ENCODE results near the gene ENPEP. TPM values are rescaled to one million over a fixed set of nuclear protein-coding genes. Genes with fewer than 3 reads are reported as not detected.

ENPEP gene
- total RNA-seq, 6 experiments from 2014 or later, result 15.5 to 28.7 (median 24.7) TPM

DNA sequence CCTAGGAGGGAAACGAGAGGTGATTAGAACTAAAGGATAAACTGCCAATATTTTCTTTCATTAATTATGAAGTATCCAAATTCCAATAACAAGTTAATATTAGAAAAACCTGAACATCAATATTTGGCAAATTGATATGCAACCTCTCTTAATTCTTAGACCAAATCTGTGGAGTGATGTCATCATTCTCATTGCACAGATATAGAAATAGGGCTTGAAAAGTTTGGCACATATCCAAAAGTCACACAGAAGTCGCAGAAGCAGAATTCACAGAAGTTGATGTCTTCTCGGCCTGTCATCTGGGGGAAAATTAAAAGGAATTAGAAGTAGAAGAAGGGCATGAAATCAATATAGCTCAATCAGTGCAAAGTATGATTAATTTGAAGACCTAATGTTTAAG lies 36.9 kb downstream of the ENPEP start:
- TF ChIP-seq POLR2A (IDR thresholded peaks at IDR 0.05), result no peak
- TF ChIP-seq, protein P1, sequence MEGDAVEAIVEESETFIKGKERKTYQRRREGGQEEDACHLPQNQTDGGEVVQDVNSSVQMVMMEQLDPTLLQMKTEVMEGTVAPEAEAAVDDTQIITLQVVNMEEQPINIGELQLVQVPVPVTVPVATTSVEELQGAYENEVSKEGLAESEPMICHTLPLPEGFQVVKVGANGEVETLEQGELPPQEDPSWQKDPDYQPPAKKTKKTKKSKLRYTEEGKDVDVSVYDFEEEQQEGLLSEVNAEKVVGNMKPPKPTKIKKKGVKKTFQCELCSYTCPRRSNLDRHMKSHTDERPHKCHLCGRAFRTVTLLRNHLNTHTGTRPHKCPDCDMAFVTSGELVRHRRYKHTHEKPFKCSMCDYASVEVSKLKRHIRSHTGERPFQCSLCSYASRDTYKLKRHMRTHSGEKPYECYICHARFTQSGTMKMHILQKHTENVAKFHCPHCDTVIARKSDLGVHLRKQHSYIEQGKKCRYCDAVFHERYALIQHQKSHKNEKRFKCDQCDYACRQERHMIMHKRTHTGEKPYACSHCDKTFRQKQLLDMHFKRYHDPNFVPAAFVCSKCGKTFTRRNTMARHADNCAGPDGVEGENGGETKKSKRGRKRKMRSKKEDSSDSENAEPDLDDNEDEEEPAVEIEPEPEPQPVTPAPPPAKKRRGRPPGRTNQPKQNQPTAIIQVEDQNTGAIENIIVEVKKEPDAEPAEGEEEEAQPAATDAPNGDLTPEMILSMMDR (IDR thresholded peaks at IDR 0.05), result no peak
- ATAC-seq (no peak), DNase-seq (no peak)
- 65% methylated on average over 3 of the region's 3 CpGs for WGBS (ENCODE audit: insufficient coverage, low coverage, low lambda C conversion rate, missing lambda C conversion rate)
- H3K36me3 ChIP-seq, result no peaks in the 10 kb centered on the region
- peaks cover 0 to 4% (median 0%) of the 10 kb centered on the region in 4 donors for H3K4me1 ChIP-seq
- intact Hi-C loops (cut with DNase I), result loop anchor here in 1 of 2 donors (10.0 kb wide), 1 partner anchor 518 kb away; no protein-coding TSS in a partner anchor
- H3K4me3 ChIP-seq, result no peak overlapping the region
- H3K9me3 ChIP-seq, result no peaks in the 10 kb centered on the region
- no peak overlapping the region for H3K27ac ChIP-seq
- no peaks in the 10 kb centered on the region for H3K27me3 ChIP-seq

GRCh38 chr4:110514889-110515479 lies 39.0 kb downstream of the ENPEP start:
- DNase-seq, result no peak

GRCh38 chr4:110515676-110516075 lies 39.7 kb downstream of the ENPEP start:
- Histone ChIP-seq H3K9me3 (no peaks in the 10 kb centered on the region), H3K27ac (peak overlapping the region; percentile 56 to 74 (median 73)), H3K4me3 (peak overlapping the region; percentile 41 to 53 (median 49)), H3K4me1 (peaks cover 0 to 4% (median 0%) of the 10 kb centered on the region in 4 donors), H3K27me3 (no peaks in the 10 kb centered on the region), H3K36me3 (peaks cover 0 to 4% (median 0%) of the 10 kb centered on the region in 4 donors)
- intact Hi-C loops (cut with DNase I), result loop anchor here in 1 of 2 donors (10.0 kb wide), 1 partner anchor 521 kb away; no protein-coding TSS in a partner anchor
- DNase-seq (no peak), ATAC-seq (peak; percentile 62 to 71 (median 66))
- 16% methylated on average over 5 of the region's 5 CpGs for WGBS (ENCODE audit: insufficient coverage, low coverage, low lambda C conversion rate, missing lambda C conversion rate)
- TF ChIP-seq, protein P1 (IDR thresholded peaks at IDR 0.05), result no peak
- TF ChIP-seq POLR2A (IDR thresholded peaks at IDR 0.05), result no peak

More at GRCh38 chr4:110514889-110515479, 39.0 kb downstream of the ENPEP start:
- intact Hi-C loops (cut with DNase I), result loop anchor here in 1 of 2 donors (10.0 kb wide), 1 partner anchor 520 kb away; no protein-coding TSS in a partner anchor
- peaks cover 0 to 4% (median 0%) of the 10 kb centered on the region in 4 donors for H3K4me1 ChIP-seq
- H3K4me3 ChIP-seq, result no peak overlapping the region
- no peak for ATAC-seq
- H3K36me3 ChIP-seq, result no peaks in the 10 kb centered on the region
- no peaks in the 10 kb centered on the region for H3K9me3 ChIP-seq
- H3K27me3 ChIP-seq, result no peaks in the 10 kb centered on the region
- TF ChIP-seq POLR2A (IDR thresholded peaks at IDR 0.05), result no peak
- TF ChIP-seq, protein P1 (IDR thresholded peaks at IDR 0.05), result peak; percentile 60 to 73 (median 63)
- H3K27ac ChIP-seq, result peak overlapping the region in 1 of 3 donors; percentile 74

DNA sequence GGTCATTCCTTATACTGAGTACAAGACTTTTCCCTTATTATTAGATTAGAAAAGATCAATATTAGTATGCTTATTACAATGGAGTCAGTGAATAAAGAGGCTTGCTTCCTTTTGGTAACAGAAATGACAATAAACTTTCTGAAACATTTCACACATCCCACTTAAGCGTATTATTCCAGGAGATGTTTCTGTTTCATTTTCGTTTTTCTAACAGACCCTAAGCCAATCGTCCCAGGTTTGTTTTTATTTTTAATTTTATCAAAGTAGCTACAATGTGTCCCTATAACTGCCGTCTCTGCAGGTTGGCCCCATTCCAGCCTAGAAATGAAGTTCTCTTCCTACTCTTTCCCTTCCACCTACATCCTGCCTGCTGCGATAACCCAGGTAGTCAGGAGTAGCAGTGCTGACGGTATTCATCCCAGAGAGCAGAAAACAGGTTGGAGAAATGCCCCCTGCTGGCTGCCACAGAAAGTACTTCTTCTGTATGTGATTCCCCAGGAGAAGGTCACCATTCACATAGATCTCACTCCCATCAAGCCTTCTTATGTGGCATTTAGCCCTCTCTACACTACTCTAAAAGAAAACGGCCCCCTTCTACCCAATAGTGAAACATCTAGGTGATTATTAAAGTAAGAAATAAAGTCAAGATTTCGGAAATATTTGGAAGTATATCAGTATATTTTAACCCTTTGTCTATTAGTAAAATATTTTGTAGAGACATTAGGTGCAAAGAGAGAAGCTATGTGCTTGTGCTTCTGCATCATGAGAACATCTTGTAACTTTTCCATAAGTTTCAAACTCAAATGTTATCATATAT lies 40.4 kb downstream of the ENPEP start:
- WGBS (ENCODE audit: insufficient coverage, low coverage, low lambda C conversion rate, missing lambda C conversion rate), result under 1% methylated on average over 8 of the region's 8 CpGs
- TF ChIP-seq POLR2A (IDR thresholded peaks at IDR 0.05), result no peak
- TF ChIP-seq, protein P1 (IDR thresholded peaks at IDR 0.05), result peak; percentile 75 to 80 (median 77)
- H3K27ac ChIP-seq, result peak overlapping the region; percentile 56 to 74 (median 73)
- intact Hi-C loops (cut with DNase I), result loop anchor here in 1 of 2 donors (10.0 kb wide), 1 partner anchor 522 kb away; no protein-coding TSS in a partner anchor
- peaks cover 0 to 4% (median 0%) of the 10 kb centered on the region in 4 donors for H3K4me1 ChIP-seq
- H3K27me3 ChIP-seq, result no peaks in the 10 kb centered on the region
- peaks cover 0 to 8% (median 0%) of the 10 kb centered on the region in 4 donors for H3K36me3 ChIP-seq
- no peaks in the 10 kb centered on the region for H3K9me3 ChIP-seq
- DNase-seq (peak; percentile 69 to 85 (median 73)), ATAC-seq (peak; percentile 99 to 100 (median 99))
- peak overlapping the region; percentile 41 to 53 (median 49) for H3K4me3 ChIP-seq
